Gastroesophageal sphincter (tissue), 4 donors: ENCODE results near the gene GYG1. TPM values are rescaled to one million over a fixed set of nuclear protein-coding genes. Genes with fewer than 3 reads are reported as not detected.
A peak's percentile ranks its signal among the peaks of the same experiment; 100 is the strongest.

ENCODE experiments used
- ATAC-seq: fragments of 150-250 bp; one replicate; pipeline ENCODE4 v1.9.1; 2016; ENCODE audit warnings: mild to moderate bottlenecking, moderate library complexity
- H3K27ac ChIP-seq, 4 donors: fragments of 200-600 bp; sonication (generic) in 3 of 4; 1 replicate in 3 of 4; 2 replicates in 1 of 4; pipeline ENCODE4 v1.5.1; 2016 to 2019
- H3K27me3 ChIP-seq: fragments of 200-600 bp; sonication (generic); one replicate; pipeline ENCODE4 v1.5.1; 2019
- H3K36me3 ChIP-seq, 2 donors: fragments of 200-600 bp; sonication (generic); one replicate each; pipeline ENCODE4 v1.5.1; 2019; ENCODE audit warnings: control low read depth in 1 of 2
- H3K4me1 ChIP-seq, 3 donors: fragments of 200-600 bp; sonication (generic); 1 replicate in 2 of 3; 2 replicates in 1 of 3; pipeline ENCODE4 v1.5.1; 2016 to 2019; ENCODE audit warnings: control low read depth in 2 of 3
- H3K4me3 ChIP-seq, 2 donors: fragments of 200-600 bp; sonication (generic); one replicate each; pipeline ENCODE4 v1.5.1; 2019; ENCODE audit warnings: mild to moderate bottlenecking in 1 of 2, moderate library complexity in 1 of 2
- H3K9me3 ChIP-seq, 3 donors: fragments of 200-600 bp; sonication (generic); one replicate each; pipeline ENCODE4 v1.5.1; 2017 to 2019; ENCODE audit warnings: control low read depth in 2 of 3
- EP300 ChIP-seq: sonication (generic); formaldehyde crosslinking; IDR thresholded peaks from one replicate; pipeline ENCODE4 v1.6.1; 2017; ENCODE audit warnings: antibody characterized with exemption, mild to moderate bottlenecking
- POLR2A ChIP-seq, 2 donors: fragments of 450-650 bp; IDR thresholded peaks; one replicate each; pipeline ENCODE4 v1.6.1; 2017; ENCODE audit warnings: antibody characterized with exemption in 2 of 2, mild to moderate bottlenecking in 2 of 2, moderate library complexity in 1 of 2
- POLR2AphosphoS5 ChIP-seq: sonication (generic); formaldehyde crosslinking; IDR thresholded peaks from one replicate; pipeline ENCODE4 v1.6.1; 2017; ENCODE audit warnings: antibody characterized with exemption
- WGBS, 2 donors: methylation state at CpG; one replicate each; pipeline ENCODE4 v1.1.5; 2018; ENCODE audit warnings: low coverage in 1 of 2; 5-methylcytosine and 5-hydroxymethylcytosine counted together
- total RNA-seq, 4 donors: library from RNA; depleted of rRNA; stranded (reverse); fragments of >200 nt; gene quantifications; one replicate each; pipeline ENCODE4 v1.1.0, GENCODE V29; 2016
- TF ChIP-seq, protein P1 (sequence below), 4 experiments: fragments of 200-600 bp in 2 of 4; fragments of 450-650 bp in 2 of 4; sonication (generic) in 1 of 4; IDR thresholded peaks; one replicate each; pipeline ENCODE4 v1.5.1; 2017 to 2019; ENCODE audit warnings: antibody characterized with exemption in 4 of 4, mild to moderate bottlenecking in 2 of 4, moderate library complexity in 2 of 4

The GYG1 gene
- total RNA-seq, 4 donors from 2014 or later = 117 to 883 (median 126) TPM

- Histone ChIP-seq H3K4me1 (peaks cover 0 to 21% (median 7%) of the 10 kb centered on the region in 3 donors), H3K27ac (peak overlapping the region in 3 of 4 donors; percentile 24 to 57 (median 50))
Observed at GRCh38 chr3:148950806-148951205, 40.5 kb upstream of the GYG1 start.

GRCh38 chr3:148951599-148952361 is 39.6 kb upstream of the GYG1 start:
- no peak overlapping the region for H3K4me3 ChIP-seq
- no peak for ATAC-seq
- no peaks in the 10 kb centered on the region for H3K36me3 ChIP-seq
- peaks cover 10 to 31% (median 12%) of the 10 kb centered on the region in 3 donors for H3K4me1 ChIP-seq
- no peak for TF ChIP-seq POLR2AphosphoS5
- TF ChIP-seq POLR2A (IDR thresholded peaks at IDR 0.05) = no peak
- TF ChIP-seq, protein P1, sequence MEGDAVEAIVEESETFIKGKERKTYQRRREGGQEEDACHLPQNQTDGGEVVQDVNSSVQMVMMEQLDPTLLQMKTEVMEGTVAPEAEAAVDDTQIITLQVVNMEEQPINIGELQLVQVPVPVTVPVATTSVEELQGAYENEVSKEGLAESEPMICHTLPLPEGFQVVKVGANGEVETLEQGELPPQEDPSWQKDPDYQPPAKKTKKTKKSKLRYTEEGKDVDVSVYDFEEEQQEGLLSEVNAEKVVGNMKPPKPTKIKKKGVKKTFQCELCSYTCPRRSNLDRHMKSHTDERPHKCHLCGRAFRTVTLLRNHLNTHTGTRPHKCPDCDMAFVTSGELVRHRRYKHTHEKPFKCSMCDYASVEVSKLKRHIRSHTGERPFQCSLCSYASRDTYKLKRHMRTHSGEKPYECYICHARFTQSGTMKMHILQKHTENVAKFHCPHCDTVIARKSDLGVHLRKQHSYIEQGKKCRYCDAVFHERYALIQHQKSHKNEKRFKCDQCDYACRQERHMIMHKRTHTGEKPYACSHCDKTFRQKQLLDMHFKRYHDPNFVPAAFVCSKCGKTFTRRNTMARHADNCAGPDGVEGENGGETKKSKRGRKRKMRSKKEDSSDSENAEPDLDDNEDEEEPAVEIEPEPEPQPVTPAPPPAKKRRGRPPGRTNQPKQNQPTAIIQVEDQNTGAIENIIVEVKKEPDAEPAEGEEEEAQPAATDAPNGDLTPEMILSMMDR (IDR thresholded peaks at IDR 0.05) = no peak
- no peak for TF ChIP-seq EP300
- H3K27me3 ChIP-seq = no peaks in the 10 kb centered on the region
- 57 to 73% methylated on average over 4 of the region's 4 CpGs for WGBS, 2 donors
- no peaks in the 10 kb centered on the region for H3K9me3 ChIP-seq
- H3K27ac ChIP-seq = peak overlapping the region in 2 of 4 donors; percentile 50 to 57

More at GRCh38 chr3:148950806-148951205, 40.5 kb upstream of the GYG1 start:
- Histone ChIP-seq H3K27me3 (no peaks in the 10 kb centered on the region), H3K4me3 (no peak overlapping the region), H3K9me3 (no peaks in the 10 kb centered on the region), H3K36me3 (no peaks in the 10 kb centered on the region)
- TF ChIP-seq POLR2AphosphoS5 (no peak), EP300 (no peak), POLR2A (IDR thresholded peaks at IDR 0.05) (no peak)
- TF ChIP-seq, protein P1 (IDR thresholded peaks at IDR 0.05) = peak in 1 of 4 experiments; percentile 19
- 40 to 44% methylated on average over 1 of the region's 1 CpG for WGBS, 2 donors
- ATAC-seq = no peak

- no peaks in the 10 kb centered on the region for H3K9me3 ChIP-seq
- H3K4me1 ChIP-seq = peaks cover 12 to 43% (median 12%) of the 10 kb centered on the region in 3 donors
- peak overlapping the region in 1 of 4 donors; percentile 94 for H3K27ac ChIP-seq
- H3K4me3 ChIP-seq = no peak overlapping the region
- H3K36me3 ChIP-seq = no peaks in the 10 kb centered on the region
- no peak for ATAC-seq
- TF ChIP-seq, protein P1 (IDR thresholded peaks at IDR 0.05) = no peak
- TF ChIP-seq POLR2A (IDR thresholded peaks at IDR 0.05) (no peak), POLR2AphosphoS5 (no peak), EP300 (no peak)
- no peaks in the 10 kb centered on the region for H3K27me3 ChIP-seq
Observed at GRCh38 chr3:148953094-148953493, 38.2 kb upstream of the GYG1 start.

- Histone ChIP-seq H3K9me3 (no peaks in the 10 kb centered on the region), H3K4me1 (peaks cover 12 to 43% (median 12%) of the 10 kb centered on the region in 3 donors), H3K27me3 (no peaks in the 10 kb centered on the region), H3K4me3 (no peak overlapping the region), H3K36me3 (no peaks in the 10 kb centered on the region), H3K27ac (peak overlapping the region; percentile 90 to 100 (median 96))
- WGBS, 2 donors = 51 to 59% methylated on average over 4 of the region's 4 CpGs
- TF ChIP-seq POLR2A (IDR thresholded peaks at IDR 0.05) (no peak), POLR2AphosphoS5 (no peak), EP300 (no peak)
- no peak for ATAC-seq
Observed at GRCh38 chr3:148954981-148955380, 36.4 kb upstream of the GYG1 start.

DNA sequence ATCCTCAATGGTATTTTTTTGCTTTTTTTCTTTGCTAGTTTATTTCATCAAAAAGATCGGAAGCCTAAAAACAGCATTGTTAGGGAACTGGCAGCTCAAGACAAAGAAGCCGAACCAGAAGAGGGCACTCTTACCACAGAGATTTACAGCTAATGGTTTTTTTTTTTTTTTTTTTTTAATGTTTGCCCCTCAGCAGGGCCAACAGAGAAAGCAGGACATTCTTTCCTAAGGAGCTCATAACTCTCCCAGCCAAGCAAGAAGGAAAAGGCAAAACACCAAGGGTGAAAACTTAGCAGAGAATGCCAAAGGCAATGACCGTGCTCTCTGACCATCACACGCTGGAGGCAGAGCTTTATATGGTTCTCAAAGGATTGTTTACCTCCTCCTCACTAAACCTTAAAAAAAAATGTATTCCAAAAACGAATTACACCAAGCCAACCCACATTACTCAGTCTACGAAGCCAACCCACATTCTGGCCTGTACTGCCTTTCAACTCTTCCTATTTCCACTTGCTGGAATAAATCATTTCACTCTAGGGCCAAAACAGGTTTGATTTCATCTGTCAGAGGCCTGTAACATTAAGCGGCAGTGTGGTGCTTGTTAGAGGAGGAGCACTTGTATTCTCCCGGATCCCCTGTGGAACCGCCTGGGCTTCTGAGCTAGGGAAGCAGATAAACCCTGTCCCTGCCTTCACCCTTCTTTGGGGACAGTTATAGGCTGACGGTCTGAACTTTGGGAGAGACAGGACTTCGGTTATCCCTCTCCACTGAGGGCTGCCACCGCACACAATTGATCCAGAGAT is 35.6 kb upstream of the GYG1 start:
- Histone ChIP-seq H3K4me1 (peaks cover 12 to 39% (median 12%) of the 10 kb centered on the region in 3 donors), H3K27ac (peak overlapping the region; percentile 90 to 100 (median 96)), H3K27me3 (no peaks in the 10 kb centered on the region), H3K36me3 (no peaks in the 10 kb centered on the region), H3K4me3 (no peak overlapping the region), H3K9me3 (no peaks in the 10 kb centered on the region)
- ATAC-seq = peak; percentile 96
- 10 to 12% methylated on average over 7 to 8 of the region's 12 CpGs for WGBS, 2 donors
- TF ChIP-seq POLR2A (IDR thresholded peaks at IDR 0.05) = no peak
- peak; percentile 90 for TF ChIP-seq POLR2AphosphoS5
- TF ChIP-seq, protein P1 (IDR thresholded peaks at IDR 0.05) = peak; percentile 26 to 68 (median 64)
- TF ChIP-seq EP300 = no peak
